Colonic mucosa (tissue), 4 donors: Measurements from ENCODE around the gene HLCS. TPM values are rescaled to one million over a fixed set of nuclear protein-coding genes. Genes with fewer than 3 reads are reported as not detected.

Experiments
- DNase-seq: peaks from one replicate; pipeline ENCODE4 v3.0.0-alpha.2; 2020
- H3K27ac ChIP-seq: fragments of 200-600 bp; one replicate; pipeline ENCODE4 v1.8.0; 2021
- H3K27me3 ChIP-seq: fragments of 200-600 bp; one replicate; pipeline ENCODE4 v1.8.0; 2021
- H3K36me3 ChIP-seq: fragments of 200-600 bp; one replicate; pipeline ENCODE4 v1.8.0; 2021
- H3K4me1 ChIP-seq: fragments of 200-600 bp; one replicate; pipeline ENCODE4 v1.8.0; 2021; ENCODE audit warnings: mild to moderate bottlenecking
- H3K4me3 ChIP-seq: fragments of 200-600 bp; one replicate; pipeline ENCODE4 v1.8.0; 2021
- H3K9ac ChIP-seq, 2 donors: one replicate each; pipeline ENCODE4 v1.7.0; 2013; ENCODE audit warnings: control low read depth in 2 of 2, low read depth in 2 of 2, low read length in 2 of 2
- H3K9me3 ChIP-seq: fragments of 200-600 bp; one replicate; pipeline ENCODE4 v1.8.0; 2021
- intact Hi-C: fragments of 100-400 bp; cut with DNase I; formaldehyde crosslinking; loops from one replicate; pipeline ENCODE4 v1.14.1; 2022
- total RNA-seq, 2 donors: library from RNA; stranded (reverse); fragmentation: NEBNext Ultra II Directional in 1 of 2; extraction: Animal tissue kit (Norgen Biotek cat#: 25700) in 1 of 2; gene quantifications; one replicate each; pipeline ENCODE4 v1.2.1, GENCODE V29; 2021
- TF ChIP-seq, protein P1 (sequence below): fragments of 200-600 bp; IDR thresholded peaks from one replicate; pipeline ENCODE4 v1.8.0; 2022; ENCODE audit warnings: antibody characterized with exemption, mild to moderate bottlenecking
- donor health status: healthy.
- donor health status: DM: no; HTN: no; CAD: no.
- donor health status: DM: no; HTN: no; CAD: no.

HLCS gene
- total RNA-seq, 2 donors from 2014 or later = 10.8 to 11.4 TPM

- no peak overlapping the region for H3K4me3 ChIP-seq
- no peaks in the 10 kb centered on the region for H3K27me3 ChIP-seq
- H3K9me3 ChIP-seq = no peaks in the 10 kb centered on the region
- H3K9ac ChIP-seq = peak overlapping the region in 1 of 2 donors; percentile 6
- TF ChIP-seq, protein P1, sequence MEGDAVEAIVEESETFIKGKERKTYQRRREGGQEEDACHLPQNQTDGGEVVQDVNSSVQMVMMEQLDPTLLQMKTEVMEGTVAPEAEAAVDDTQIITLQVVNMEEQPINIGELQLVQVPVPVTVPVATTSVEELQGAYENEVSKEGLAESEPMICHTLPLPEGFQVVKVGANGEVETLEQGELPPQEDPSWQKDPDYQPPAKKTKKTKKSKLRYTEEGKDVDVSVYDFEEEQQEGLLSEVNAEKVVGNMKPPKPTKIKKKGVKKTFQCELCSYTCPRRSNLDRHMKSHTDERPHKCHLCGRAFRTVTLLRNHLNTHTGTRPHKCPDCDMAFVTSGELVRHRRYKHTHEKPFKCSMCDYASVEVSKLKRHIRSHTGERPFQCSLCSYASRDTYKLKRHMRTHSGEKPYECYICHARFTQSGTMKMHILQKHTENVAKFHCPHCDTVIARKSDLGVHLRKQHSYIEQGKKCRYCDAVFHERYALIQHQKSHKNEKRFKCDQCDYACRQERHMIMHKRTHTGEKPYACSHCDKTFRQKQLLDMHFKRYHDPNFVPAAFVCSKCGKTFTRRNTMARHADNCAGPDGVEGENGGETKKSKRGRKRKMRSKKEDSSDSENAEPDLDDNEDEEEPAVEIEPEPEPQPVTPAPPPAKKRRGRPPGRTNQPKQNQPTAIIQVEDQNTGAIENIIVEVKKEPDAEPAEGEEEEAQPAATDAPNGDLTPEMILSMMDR = no peak
- H3K4me1 ChIP-seq = no peaks in the 10 kb centered on the region
- no peak for DNase-seq
- no peaks in the 10 kb centered on the region for H3K36me3 ChIP-seq
- intact Hi-C loops = no loop called here
- H3K27ac ChIP-seq = no peak overlapping the region
Measured at GRCh38 chr21:36769051-36769839, 197.2 kb downstream of the HLCS start.

- Histone ChIP-seq H3K4me3 (no peak overlapping the region), H3K36me3 (no peaks in the 10 kb centered on the region), H3K9ac (no peak overlapping the region), H3K4me1 (no peaks in the 10 kb centered on the region), H3K9me3 (no peaks in the 10 kb centered on the region), H3K27me3 (no peaks in the 10 kb centered on the region), H3K27ac (no peak overlapping the region)
- TF ChIP-seq, protein P1 = no peak
- intact Hi-C loops = no loop called here
- no peak for DNase-seq
Measured at GRCh38 chr21:36768496-36768895, 198.0 kb downstream of the HLCS start.

DNA sequence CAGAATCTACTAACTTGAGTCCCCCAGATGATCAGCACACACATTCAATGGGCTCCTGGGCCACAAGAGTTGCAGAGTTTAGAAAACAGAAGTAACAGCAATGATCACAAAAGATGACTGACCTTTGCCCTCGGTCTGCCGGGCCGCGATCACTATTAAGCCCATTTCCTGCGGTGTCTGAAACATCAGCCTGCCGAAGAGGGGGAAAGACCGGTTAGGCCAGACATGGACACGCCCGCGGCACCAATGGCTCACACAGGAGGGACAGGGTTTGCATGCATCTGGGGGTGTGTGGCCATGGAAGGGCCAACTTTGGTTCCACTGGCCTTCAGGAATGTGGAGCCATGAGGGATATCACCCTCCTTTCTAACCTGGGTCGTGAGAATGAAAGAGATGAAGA lies 199.4 kb downstream of the HLCS start:
- H3K36me3 ChIP-seq = no peaks in the 10 kb centered on the region
- no peak for DNase-seq
- H3K9ac ChIP-seq = no peak overlapping the region
- TF ChIP-seq, protein P1 = no peak
- no peaks in the 10 kb centered on the region for H3K4me1 ChIP-seq
- H3K27me3 ChIP-seq = no peaks in the 10 kb centered on the region
- no peak overlapping the region for H3K4me3 ChIP-seq
- H3K27ac ChIP-seq = no peak overlapping the region
- no peaks in the 10 kb centered on the region for H3K9me3 ChIP-seq
- intact Hi-C loops = no loop called here

- intact Hi-C loops = no loop called here
- Histone ChIP-seq H3K4me1 (no peaks in the 10 kb centered on the region), H3K4me3 (no peak overlapping the region), H3K36me3 (no peaks in the 10 kb centered on the region), H3K9ac (no peak overlapping the region), H3K27ac (no peak overlapping the region), H3K27me3 (no peaks in the 10 kb centered on the region), H3K9me3 (no peaks in the 10 kb centered on the region)
- TF ChIP-seq, protein P1 = no peak
- DNase-seq = no peak
Measured at GRCh38 chr21:36766511-36766910, 200.0 kb downstream of the HLCS start.

GRCh38 chr21:36765229-36765628 lies 201.2 kb downstream of the HLCS start:
- intact Hi-C loops = no loop called here
- TF ChIP-seq, protein P1 = no peak
- H3K27me3 ChIP-seq = no peaks in the 10 kb centered on the region
- no peak overlapping the region for H3K4me3 ChIP-seq
- H3K27ac ChIP-seq = no peak overlapping the region
- DNase-seq = no peak
- H3K4me1 ChIP-seq = no peaks in the 10 kb centered on the region
- H3K9me3 ChIP-seq = no peaks in the 10 kb centered on the region
- no peak overlapping the region for H3K9ac ChIP-seq
- no peaks in the 10 kb centered on the region for H3K36me3 ChIP-seq
